Loucy (cell line): ENCODE results near the gene COIL.

Source experiments
- H2AFZ ChIP-seq: fragments of 200-600 bp; sonication (generic); 2 replicates; pipeline ENCODE4 v1.6.0; 2016; ENCODE audit warnings: antibody characterized with exemption, mild to moderate bottlenecking, low read length, moderate library complexity
- H3F3A ChIP-seq: fragments of 200-600 bp; 2 replicates; pipeline ENCODE4 v1.6.0; 2016; ENCODE audit warnings: antibody characterized with exemption, low read depth, mild to moderate bottlenecking
- H3K27me3 ChIP-seq: fragments of 200-600 bp; sonication (generic); 2 replicates; pipeline ENCODE4 v1.6.1; 2014; ENCODE audit warnings: low read length, mild to moderate bottlenecking; ENCODE audit not compliant: insufficient read depth, poor library complexity, severe bottlenecking
- H3K36me3 ChIP-seq: fragments of 200-600 bp; sonication (generic); 2 replicates; pipeline ENCODE4 v1.6.1; 2016; ENCODE audit warnings: low read length; ENCODE audit not compliant: insufficient read depth
- H3K4me1 ChIP-seq: fragments of 200-600 bp; sonication (generic); 2 replicates; pipeline ENCODE4 v1.5.1; 2014; ENCODE audit warnings: low read length, mild to moderate bottlenecking; ENCODE audit not compliant: insufficient read depth, poor library complexity, severe bottlenecking
- H3K4me2 ChIP-seq: fragments of 200-600 bp; sonication (generic); 2 replicates; pipeline ENCODE4 v1.6.0; 2014; ENCODE audit warnings: antibody characterized with exemption, low read length, low read depth, mild to moderate bottlenecking; ENCODE audit not compliant: poor library complexity, severe bottlenecking
- H3K4me3 ChIP-seq: fragments of 200-600 bp; sonication (generic); 2 replicates; pipeline ENCODE4 v1.5.1; 2014; ENCODE audit warnings: low read length, mild to moderate bottlenecking, mixed read lengths; ENCODE audit not compliant: poor library complexity, severe bottlenecking
- H3K79me2 ChIP-seq: fragments of 200-600 bp; sonication (generic); 2 replicates; pipeline ENCODE4 v1.6.1; 2014; ENCODE audit warnings: low read length; ENCODE audit not compliant: insufficient read depth
- H3K9ac ChIP-seq: fragments of 200-600 bp; sonication (generic); 2 replicates; pipeline ENCODE4 v1.6.0; 2014; ENCODE audit warnings: mild to moderate bottlenecking, low read depth, low read length, moderate library complexity; ENCODE audit not compliant: poor library complexity, severe bottlenecking
- H3K9me2 ChIP-seq: fragments of 200-600 bp; sonication (generic); replicated peaks from 2 replicates; pipeline ENCODE4 v1.6.1; 2016; ENCODE audit warnings: low read depth, low read length, mixed read lengths
- H3K9me3 ChIP-seq: fragments of 200-600 bp; sonication (generic); 2 replicates; pipeline ENCODE4 v1.6.1; 2014; ENCODE audit warnings: mild to moderate bottlenecking, antibody characterized with exemption, low read length, low read depth; ENCODE audit not compliant: insufficient read depth
- H4K20me1 ChIP-seq: fragments of 200-600 bp; sonication (generic); 2 replicates; pipeline ENCODE4 v1.6.0; 2014; ENCODE audit warnings: antibody characterized with exemption, low read length, mild to moderate bottlenecking; ENCODE audit not compliant: insufficient read depth, poor library complexity, severe bottlenecking
- EZH2phosphoT487 ChIP-seq: fragments of 200-600 bp; IDR thresholded peaks from 2 replicates; pipeline ENCODE4 v1.6.1; 2018; ENCODE audit warnings: antibody characterized with exemption, mild to moderate bottlenecking, moderate library complexity, borderline replicate concordance
- TF ChIP-seq, protein P1 (sequence below): fragments of 200-600 bp; sonication (generic); conservative IDR thresholded peaks from 2 replicates; pipeline ENCODE4 v1.5.1; 2014; ENCODE audit warnings: mild to moderate bottlenecking, antibody characterized with exemption, low read length

The COIL gene

GRCh38 chr17:56910509-56911235 lies 50.2 kb downstream of the COIL start:
- Histone ChIP-seq H3K9me2 (no peaks in the 10 kb centered on the region), H3K9ac (peak overlapping the region; percentile 51), H3K4me3 (peak overlapping the region; percentile 70), H3K4me2 (peak overlapping the region; percentile 95), H2AFZ (no peak overlapping the region), H3F3A (no peaks in the 10 kb centered on the region), H3K36me3 (peaks cover 22% of the 10 kb centered on the region; the same call in 1 of the 2 replicates), H3K27me3 (no peaks in the 10 kb centered on the region), H3K4me1 (peaks cover 48% of the 10 kb centered on the region), H4K20me1 (peaks cover 51% of the 10 kb centered on the region), H3K79me2 (peaks cover 92% of the 10 kb centered on the region), H3K9me3 (no peaks in the 10 kb centered on the region)
- TF ChIP-seq EZH2phosphoT487, result no peak
- TF ChIP-seq, protein P1, sequence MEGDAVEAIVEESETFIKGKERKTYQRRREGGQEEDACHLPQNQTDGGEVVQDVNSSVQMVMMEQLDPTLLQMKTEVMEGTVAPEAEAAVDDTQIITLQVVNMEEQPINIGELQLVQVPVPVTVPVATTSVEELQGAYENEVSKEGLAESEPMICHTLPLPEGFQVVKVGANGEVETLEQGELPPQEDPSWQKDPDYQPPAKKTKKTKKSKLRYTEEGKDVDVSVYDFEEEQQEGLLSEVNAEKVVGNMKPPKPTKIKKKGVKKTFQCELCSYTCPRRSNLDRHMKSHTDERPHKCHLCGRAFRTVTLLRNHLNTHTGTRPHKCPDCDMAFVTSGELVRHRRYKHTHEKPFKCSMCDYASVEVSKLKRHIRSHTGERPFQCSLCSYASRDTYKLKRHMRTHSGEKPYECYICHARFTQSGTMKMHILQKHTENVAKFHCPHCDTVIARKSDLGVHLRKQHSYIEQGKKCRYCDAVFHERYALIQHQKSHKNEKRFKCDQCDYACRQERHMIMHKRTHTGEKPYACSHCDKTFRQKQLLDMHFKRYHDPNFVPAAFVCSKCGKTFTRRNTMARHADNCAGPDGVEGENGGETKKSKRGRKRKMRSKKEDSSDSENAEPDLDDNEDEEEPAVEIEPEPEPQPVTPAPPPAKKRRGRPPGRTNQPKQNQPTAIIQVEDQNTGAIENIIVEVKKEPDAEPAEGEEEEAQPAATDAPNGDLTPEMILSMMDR, result no peak

GRCh38 chr17:56909742-56910508 lies 50.9 kb downstream of the COIL start:
- H3K79me2 ChIP-seq, result peaks cover 87% of the 10 kb centered on the region
- no peaks in the 10 kb centered on the region for H3F3A ChIP-seq
- H4K20me1 ChIP-seq, result peaks cover 51% of the 10 kb centered on the region
- peaks cover 22% of the 10 kb centered on the region; the same call in 1 of the 2 replicates for H3K36me3 ChIP-seq
- H3K27me3 ChIP-seq, result no peaks in the 10 kb centered on the region
- no peak overlapping the region for H2AFZ ChIP-seq
- H3K4me2 ChIP-seq, result peak overlapping the region; percentile 95
- no peaks in the 10 kb centered on the region for H3K9me3 ChIP-seq
- H3K4me1 ChIP-seq, result peaks cover 41% of the 10 kb centered on the region
- H3K4me3 ChIP-seq, result peak overlapping the region; percentile 70
- TF ChIP-seq, protein P1, result no peak
- no peak for TF ChIP-seq EZH2phosphoT487
- no peaks in the 10 kb centered on the region for H3K9me2 ChIP-seq
- peak overlapping the region; percentile 51 for H3K9ac ChIP-seq

- Histone ChIP-seq H2AFZ (no peak overlapping the region), H3K4me3 (peak overlapping the region; percentile 70), H3K9me2 (no peaks in the 10 kb centered on the region), H3K79me2 (peaks cover 80% of the 10 kb centered on the region), H3K9me3 (no peaks in the 10 kb centered on the region), H4K20me1 (peaks cover 48% of the 10 kb centered on the region), H3K36me3 (peaks cover 39% of the 10 kb centered on the region), H3F3A (no peaks in the 10 kb centered on the region), H3K27me3 (no peaks in the 10 kb centered on the region), H3K9ac (no peak overlapping the region), H3K4me2 (peak overlapping the region; percentile 95), H3K4me1 (peaks cover 37% of the 10 kb centered on the region)
- TF ChIP-seq, protein P1, result no peak
- no peak for TF ChIP-seq EZH2phosphoT487
Observed at GRCh38 chr17:56908001-56908542, 52.8 kb downstream of the COIL start.
